Stimulated activated CD4-positive, alpha-beta T cell treated with anti-CD3 and anti-CD28 coated beads, TNF-alpha, amount 100 ng/mL, for 1 hour (primary cell): ENCODE measurements around the gene C1QTNF12.

ENCODE experiments used
- DNase-seq, 3 donors: peaks; one replicate each; pipeline ENCODE4 v3.0.0-alpha.2; 2020; ENCODE audit warnings: low read depth in 3 of 3, low spot score in 1 of 3

C1QTNF12 gene

GRCh38 chr1:1281533-1282321 lies 35.2 kb upstream of the C1QTNF12 start:
- no peak for DNase-seq

GRCh38 chr1:1280782-1281481 lies 34.4 kb upstream of the C1QTNF12 start:
- no peak for DNase-seq

GRCh38 chr1:1279028-1279427 lies 32.5 kb upstream of the C1QTNF12 start:
- no peak for DNase-seq

- no peak for DNase-seq
These were observed 32.1 kb upstream of the C1QTNF12 start for GRCh38 chr1:1278620-1279019.

GRCh38 chr1:1275836-1276235 lies 29.3 kb upstream of the C1QTNF12 start:
- no peak for DNase-seq

- no peak for DNase-seq
These were observed 28.5 kb upstream of the C1QTNF12 start for GRCh38 chr1:1274931-1275431.

GRCh38 chr1:1274299-1274930 lies 27.9 kb upstream of the C1QTNF12 start:
- DNase-seq = no peak

- peak; percentile 87 to 90 (median 90) for DNase-seq
These were observed 27.2 kb upstream of the C1QTNF12 start, which contains the start of gene UBE2J2 for GRCh38 chr1:1273512-1274298. Gene UBE2J2 (minus strand): TSS chr1:1273854. CDS start chr1:1267992, 5,862 bp downstream.

GRCh38 chr1:1273209-1273511 lies 26.6 kb upstream of the C1QTNF12 start:
- DNase-seq = no peak

GRCh38 chr1:1272341-1273208 lies 26.1 kb upstream of the C1QTNF12 start:
- DNase-seq = no peak

GRCh38 chr1:1270813-1271212 lies 24.3 kb upstream of the C1QTNF12 start:
- DNase-seq = no peak

- DNase-seq = no peak
These were observed 21.8 kb upstream of the C1QTNF12 start for GRCh38 chr1:1268284-1268682.

- DNase-seq = no peak
These were observed 21.2 kb upstream of the C1QTNF12 start for GRCh38 chr1:1267488-1268283.

GRCh38 chr1:1264868-1265272 lies 18.3 kb upstream of the C1QTNF12 start:
- DNase-seq = no peak

- no peak for DNase-seq
These were observed 17.5 kb upstream of the C1QTNF12 start for GRCh38 chr1:1264026-1264425.

GRCh38 chr1:1262758-1263157 lies 16.2 kb upstream of the C1QTNF12 start:
- DNase-seq = no peak

GRCh38 chr1:1262071-1262470 lies 15.5 kb upstream of the C1QTNF12 start:
- no peak for DNase-seq

GRCh38 chr1:1260843-1261560 lies 14.5 kb upstream of the C1QTNF12 start:
- DNase-seq = no peak
